Effector memory CD8-positive, alpha-beta T cell (primary cell): ENCODE measurements around the gene POFUT1.
"Not testable (repeated sequence)": the region's sequence is repeated elsewhere in the genome, so short reads cannot be mapped to it uniquely, and the experiment has no call there.

ENCODE experiments used
- ATAC-seq: fragments of 150-1000 bp; cut with Tn5 transposase; replicated peaks from 2 replicates; pipeline ENCODE4 v1.10.0; 2021; ENCODE audit warnings: mild to moderate bottlenecking, moderate library complexity
- DNase-seq, 3 experiments: peaks; one replicate each; pipeline ENCODE4 v3.0.0; 2021
- H3K27ac Mint-ChIP-seq, 2 donors: one replicate each; pipeline ENCODE4 v1.8.0; 2022; ENCODE audit warnings: mild to moderate bottlenecking in 2 of 2, mixed read lengths in 2 of 2, moderate library complexity in 2 of 2
- H3K27me3 Mint-ChIP-seq, 2 donors: one replicate each; pipeline ENCODE4 v1.8.0; 2022; ENCODE audit warnings: mixed read lengths in 2 of 2
- H3K36me3 Mint-ChIP-seq: one replicate; pipeline ENCODE4 v1.8.0; 2022; ENCODE audit warnings: mild to moderate bottlenecking, moderate library complexity, mixed read lengths; ENCODE audit not compliant: insufficient read depth
- H3K4me1 Mint-ChIP-seq, 2 donors: one replicate each; pipeline ENCODE4 v1.8.0; 2022; ENCODE audit warnings: low read depth in 2 of 2, mixed read lengths in 2 of 2
- H3K4me3 Mint-ChIP-seq, 2 donors: one replicate each; pipeline ENCODE4 v1.8.0; 2022; ENCODE audit warnings: mild to moderate bottlenecking in 2 of 2, mixed read lengths in 2 of 2, moderate library complexity in 2 of 2
- H3K9me3 Mint-ChIP-seq, 2 donors: one replicate each; pipeline ENCODE4 v1.8.0; 2022; ENCODE audit warnings: mixed read lengths in 2 of 2
- total RNA-seq, 9 experiments: gene quantifications; one replicate each; lab custom pipeline; 2026; lab: John Stamatoyannopoulos, UW

Gene POFUT1
- 17.5 to 333 (median 50.7) reads per million in 9 experiments for total RNA-seq

DNA sequence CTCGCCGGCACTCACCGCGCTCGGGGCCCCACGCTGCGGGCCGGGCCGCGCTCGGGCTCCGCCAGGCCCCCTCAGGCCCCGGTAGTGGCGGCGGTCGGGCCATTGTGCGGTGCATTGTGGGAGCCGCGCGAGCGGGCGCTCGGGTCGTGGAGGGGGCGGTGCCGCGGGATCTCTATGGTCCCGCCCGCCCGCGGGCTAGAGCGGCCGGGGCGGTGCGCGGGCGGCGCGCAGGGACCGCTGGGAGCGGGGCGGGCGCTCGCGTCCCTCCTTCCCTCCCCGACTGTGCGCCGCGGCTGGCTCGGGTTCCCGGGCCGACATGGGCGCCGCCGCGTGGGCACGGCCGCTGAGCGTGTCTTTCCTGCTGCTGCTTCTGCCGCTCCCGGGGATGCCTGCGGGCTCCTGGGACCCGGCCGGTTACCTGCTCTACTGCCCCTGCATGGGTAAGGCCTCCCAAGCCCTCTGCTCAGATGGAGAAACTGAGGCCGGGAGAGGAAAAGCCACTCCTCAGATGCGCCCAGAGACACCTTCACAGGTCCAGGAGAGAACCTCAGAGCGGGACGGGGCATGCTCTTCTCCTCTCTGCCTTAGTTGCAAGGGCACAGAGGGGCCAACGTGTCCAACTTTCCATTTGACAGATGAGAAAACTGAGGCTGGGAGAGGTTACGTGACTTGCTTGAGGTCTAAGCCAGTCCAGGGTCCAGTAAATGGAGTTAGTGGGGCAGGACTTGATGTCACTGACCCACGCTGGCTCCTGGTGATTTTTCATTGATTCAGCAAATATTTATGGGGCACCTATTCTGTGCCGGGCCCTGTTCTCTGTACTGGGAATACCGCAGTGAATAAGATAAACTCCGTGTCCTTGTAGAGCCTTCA lies at the start of gene POFUT1, which contains the start of gene PLAGL2:
Gene POFUT1 (plus strand): TSS at position 255 of the 873 bp plus-strand sequence. CDS start 62 bp downstream, at position 317.
Gene PLAGL2 (minus strand): TSS at position 118 of the 873 bp plus-strand sequence. CDS start 5,565 bp downstream, outside the sequence.
- Mint-ChIP-seq H3K27me3 (no peaks in the 10 kb centered on the region), H3K4me3 (peak within 1 kb of the TSS; percentile 96), H3K9me3 (no peaks in the 10 kb centered on the region), H3K27ac (peak within 1 kb of the TSS; percentile 95 to 98), H3K4me1 (peaks cover 67 to 71% of the 10 kb centered on the region in 2 donors), H3K36me3 (peaks cover 19% of the 10 kb centered on the region)
- peak; percentile 95 for ATAC-seq
- DNase-seq = peak; percentile 85 to 89 (median 87)

DNA sequence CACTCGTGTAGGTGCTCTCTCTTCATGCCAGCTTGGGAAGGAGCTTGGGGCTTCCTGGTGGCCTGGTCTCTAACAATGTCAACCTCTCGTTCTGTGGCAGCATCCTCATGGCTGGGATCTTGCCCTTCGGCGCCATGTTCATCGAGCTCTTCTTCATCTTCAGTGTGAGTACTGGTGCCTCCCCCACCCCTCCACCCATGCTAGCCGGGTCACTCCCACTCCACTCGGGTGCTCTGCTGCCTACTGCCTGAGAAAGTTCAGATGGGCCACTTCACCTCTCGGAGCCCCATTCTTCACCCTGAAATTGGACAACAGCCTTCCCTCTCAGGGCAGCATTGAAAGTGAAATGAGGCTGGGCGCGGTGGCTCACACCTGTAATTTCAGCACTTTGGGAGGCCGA lies 49.3 kb upstream of the POFUT1 start:
- DNase-seq = no peak
- Mint-ChIP-seq H3K9me3 (no peaks in the 10 kb centered on the region), H3K27ac (no peak overlapping the region), H3K4me1 (peaks cover 0 to 5% of the 10 kb centered on the region in 2 donors), H3K27me3 (no peaks in the 10 kb centered on the region), H3K4me3 (no peak overlapping the region), H3K36me3 (peaks cover 49% of the 10 kb centered on the region)
- no peak for ATAC-seq

DNA sequence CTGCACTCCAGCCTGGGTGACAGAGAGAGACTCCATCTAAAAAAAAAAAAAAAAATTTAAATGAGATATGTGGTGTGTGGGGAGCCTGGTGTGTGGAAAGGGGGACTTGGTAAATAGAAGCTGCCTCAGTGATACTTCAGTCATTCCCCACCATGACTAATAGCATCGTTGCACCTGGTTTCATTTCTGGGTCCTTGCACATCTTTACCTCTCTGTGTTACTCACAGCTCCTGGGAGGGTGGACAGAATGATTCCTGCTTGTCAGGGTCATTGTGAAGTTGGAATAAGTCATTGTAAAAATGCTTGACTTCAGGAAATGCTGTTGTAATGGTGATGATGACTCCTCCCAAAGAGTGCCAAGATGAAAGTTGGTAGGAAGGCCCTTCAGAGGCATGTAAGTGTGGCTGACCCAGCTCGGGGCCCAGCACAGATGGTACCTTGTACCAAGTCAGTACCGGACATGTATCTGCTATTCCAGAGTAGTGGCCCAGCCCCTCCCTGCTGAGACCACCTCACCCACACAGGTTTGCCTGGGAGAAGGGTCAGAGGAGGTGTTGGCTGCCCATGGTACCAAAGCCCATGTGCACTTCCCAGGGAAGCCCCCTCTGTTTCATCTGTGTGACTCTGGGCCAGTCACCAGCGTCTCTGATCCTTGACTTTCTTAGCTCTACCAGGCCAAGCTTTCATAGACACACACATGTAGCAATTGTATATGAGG lies 48.6 kb upstream of the POFUT1 start:
- no peak for DNase-seq
- no peak for ATAC-seq
- Mint-ChIP-seq H3K4me1 (peaks cover 0 to 5% of the 10 kb centered on the region in 2 donors), H3K27me3 (no peaks in the 10 kb centered on the region), H3K4me3 (no peak overlapping the region), H3K36me3 (peaks cover 53% of the 10 kb centered on the region), H3K27ac (no peak overlapping the region), H3K9me3 (no peaks in the 10 kb centered on the region)

DNA sequence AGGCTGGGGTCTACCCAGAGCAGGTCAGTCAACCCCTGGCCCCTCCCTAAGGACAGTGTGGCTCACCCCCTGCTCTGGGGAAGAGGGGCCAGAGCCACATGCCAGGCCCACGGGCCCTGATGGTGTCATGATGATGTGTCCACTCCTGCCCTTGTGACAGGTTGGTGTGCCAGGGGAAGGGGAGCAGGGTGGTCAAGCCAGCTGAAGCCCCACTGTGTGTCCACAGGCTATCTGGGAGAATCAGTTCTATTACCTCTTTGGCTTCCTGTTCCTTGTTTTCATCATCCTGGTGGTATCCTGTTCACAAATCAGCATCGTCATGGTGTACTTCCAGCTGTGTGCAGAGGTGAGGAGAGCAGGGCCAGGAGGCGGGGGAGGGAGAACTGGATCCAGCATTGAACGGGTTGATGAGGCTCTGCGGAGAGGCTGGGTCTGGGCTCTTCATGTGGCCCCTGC lies 47.9 kb upstream of the POFUT1 start:
- Mint-ChIP-seq H3K4me3 (no peak overlapping the region), H3K27ac (no peak overlapping the region), H3K4me1 (peaks cover 0 to 5% of the 10 kb centered on the region in 2 donors), H3K36me3 (peaks cover 51% of the 10 kb centered on the region), H3K9me3 (no peaks in the 10 kb centered on the region), H3K27me3 (no peaks in the 10 kb centered on the region)
- DNase-seq = no peak
- no peak for ATAC-seq

DNA sequence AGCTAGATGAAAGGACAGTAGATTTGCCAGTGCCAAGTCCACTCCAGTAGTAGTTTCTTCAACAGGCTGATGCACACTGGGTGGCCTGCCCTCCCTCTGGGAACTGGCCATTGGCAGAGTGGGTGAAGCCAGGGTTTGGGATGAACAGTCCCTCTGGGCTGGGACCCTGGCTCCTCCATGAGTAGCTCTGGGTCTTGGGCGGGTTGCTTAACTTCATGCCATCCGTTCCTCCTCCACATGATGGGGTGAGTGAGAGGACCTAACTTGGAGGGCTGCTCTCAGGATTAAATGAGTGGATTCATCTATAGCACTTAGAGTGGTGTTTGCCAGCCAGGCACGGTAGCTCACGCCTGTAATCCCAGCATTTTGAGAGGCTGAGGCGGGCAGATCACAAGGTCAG lies 47.3 kb upstream of the POFUT1 start:
- Mint-ChIP-seq H3K36me3 (peaks cover 48% of the 10 kb centered on the region), H3K4me3 (no peak overlapping the region), H3K27ac (no peak overlapping the region), H3K4me1 (peaks cover 0 to under 1% of the 10 kb centered on the region in 2 donors), H3K27me3 (no peaks in the 10 kb centered on the region), H3K9me3 (no peaks in the 10 kb centered on the region)
- no peak for DNase-seq
- ATAC-seq = no peak

DNA sequence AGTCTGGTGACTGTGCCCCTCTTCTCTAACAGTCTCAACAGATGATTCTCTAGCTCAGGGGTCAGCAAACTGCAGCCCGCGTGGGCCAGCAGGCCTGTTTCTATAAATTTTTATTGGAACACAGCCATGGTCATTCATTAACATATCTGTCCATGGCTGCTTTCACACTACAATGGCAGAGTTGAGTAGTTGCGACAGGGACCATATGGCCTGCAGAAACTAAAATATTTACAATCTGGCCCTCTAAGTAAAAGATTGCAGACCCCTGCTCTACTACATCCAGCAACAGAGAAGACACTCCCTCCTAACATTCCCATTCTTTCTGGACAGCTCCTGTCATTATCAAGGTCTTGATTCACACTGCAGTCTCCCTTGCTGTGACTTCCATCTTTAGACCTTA lies 45.3 kb upstream of the POFUT1 start:
- DNase-seq (no peak), ATAC-seq (no peak)
- no peaks in the 10 kb centered on the region for H3K27me3 Mint-ChIP-seq
- H3K4me3 Mint-ChIP-seq = no peak overlapping the region
- peaks cover 46% of the 10 kb centered on the region for H3K36me3 Mint-ChIP-seq
- no peaks in the 10 kb centered on the region for H3K4me1 Mint-ChIP-seq
- H3K27ac Mint-ChIP-seq = no peak overlapping the region
- no peaks in the 10 kb centered on the region for H3K9me3 Mint-ChIP-seq

DNA sequence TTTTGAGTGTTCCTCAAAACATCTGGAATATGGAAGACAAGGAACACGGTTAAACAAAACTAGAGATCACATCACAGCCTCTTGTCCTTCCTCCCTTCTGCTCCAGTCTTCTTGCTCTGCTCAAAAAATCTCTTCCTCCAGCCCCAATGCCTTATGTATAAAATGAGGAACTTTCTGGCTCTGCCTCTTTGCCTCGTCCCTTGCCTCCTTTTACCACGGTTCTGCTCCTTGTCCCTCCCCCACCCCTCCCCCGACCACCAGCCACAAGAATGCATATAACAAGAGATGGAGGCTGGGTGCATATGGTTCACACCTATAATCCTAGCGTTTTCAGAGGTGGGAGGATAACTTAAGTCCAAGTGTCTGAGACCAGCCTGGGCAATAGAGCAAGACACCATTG lies 43.7 kb upstream of the POFUT1 start:
- H3K9me3 Mint-ChIP-seq = no peaks in the 10 kb centered on the region
- DNase-seq (no peak), ATAC-seq (no peak)
- peak overlapping the region in 1 of 2 donors; percentile 31 for H3K27ac Mint-ChIP-seq
- H3K36me3 Mint-ChIP-seq = peaks cover 35% of the 10 kb centered on the region
- no peak overlapping the region for H3K4me3 Mint-ChIP-seq
- H3K4me1 Mint-ChIP-seq = no peaks in the 10 kb centered on the region
- H3K27me3 Mint-ChIP-seq = no peaks in the 10 kb centered on the region

DNA sequence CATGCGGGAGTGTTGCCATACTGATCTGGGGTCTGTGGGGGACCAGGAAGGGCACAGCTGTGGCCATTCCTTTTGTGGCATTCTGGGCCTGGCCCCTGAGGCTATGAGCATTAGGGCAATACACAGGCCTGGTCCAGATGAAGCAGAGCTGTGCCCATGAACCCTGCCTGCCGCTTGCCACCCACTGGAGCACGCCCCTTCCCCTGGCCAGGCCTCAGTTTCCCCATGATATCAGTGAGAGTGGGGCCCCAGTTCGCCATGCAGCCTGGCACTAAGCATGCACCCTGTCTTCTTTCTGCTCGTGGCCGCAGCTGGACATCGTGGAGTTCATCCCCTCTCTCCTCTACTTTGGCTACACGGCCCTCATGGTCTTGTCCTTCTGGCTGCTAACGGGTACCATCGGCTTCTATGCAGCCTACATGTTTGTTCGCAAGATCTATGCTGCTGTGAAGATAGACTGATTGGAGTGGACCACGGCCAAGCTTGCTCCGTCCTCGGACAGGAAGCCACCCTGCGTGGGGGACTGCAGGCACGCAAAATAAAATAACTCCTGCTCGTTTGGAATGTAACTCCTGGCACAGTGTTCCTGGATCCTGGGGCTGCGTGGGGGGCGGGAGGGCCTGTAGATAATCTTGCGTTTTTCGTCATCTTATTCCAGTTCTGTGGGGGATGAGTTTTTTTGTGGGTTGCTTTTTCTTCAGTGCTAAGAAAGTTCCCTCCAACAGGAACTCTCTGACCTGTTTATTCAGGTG lies 42.5 kb upstream of the POFUT1 start:
- no peaks in the 10 kb centered on the region for H3K4me1 Mint-ChIP-seq
- no peak overlapping the region for H3K4me3 Mint-ChIP-seq
- no peak overlapping the region for H3K27ac Mint-ChIP-seq
- DNase-seq = no peak
- peaks cover 35% of the 10 kb centered on the region for H3K36me3 Mint-ChIP-seq
- ATAC-seq = no peak
- H3K9me3 Mint-ChIP-seq = no peaks in the 10 kb centered on the region
- no peaks in the 10 kb centered on the region for H3K27me3 Mint-ChIP-seq

DNA sequence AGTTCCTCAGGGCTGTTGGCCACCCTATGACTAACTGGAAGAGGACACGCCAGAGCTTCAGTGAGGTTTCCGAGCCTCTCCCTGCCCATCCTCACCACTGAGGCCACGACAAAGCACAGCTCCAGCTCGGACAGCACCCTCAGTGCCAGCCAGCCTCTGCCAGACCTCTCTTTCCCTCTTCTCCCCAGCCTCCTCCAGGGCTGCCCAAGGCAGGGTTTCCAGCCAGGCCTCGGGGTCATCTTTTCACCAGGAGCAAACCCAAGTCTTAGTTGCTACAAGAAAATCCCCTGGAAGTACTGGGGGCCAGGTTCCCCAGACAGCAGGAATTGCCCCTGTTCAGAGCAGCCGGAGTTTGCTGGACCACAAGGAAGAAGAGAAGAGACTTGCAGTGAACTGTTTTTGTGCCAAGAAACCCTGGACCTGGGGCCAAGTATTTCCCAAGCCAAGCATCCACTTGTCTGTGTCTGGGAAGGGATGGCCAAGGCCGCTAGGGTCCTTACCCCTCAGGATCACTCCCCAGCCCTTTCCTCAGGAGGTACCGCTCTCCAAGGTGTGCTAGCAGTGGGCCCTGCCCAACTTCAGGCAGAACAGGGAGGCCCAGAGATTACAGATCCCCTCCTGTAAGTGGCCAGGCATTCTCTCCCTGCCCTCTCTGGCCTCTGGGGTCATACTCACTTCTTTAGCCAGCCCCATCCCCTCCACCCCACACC lies 41.7 kb upstream of the POFUT1 start:
- H3K27ac Mint-ChIP-seq = peak overlapping the region in 1 of 2 donors; percentile 19
- H3K27me3 Mint-ChIP-seq = no peaks in the 10 kb centered on the region
- no peak overlapping the region for H3K4me3 Mint-ChIP-seq
- H3K36me3 Mint-ChIP-seq = peaks cover 32% of the 10 kb centered on the region
- no peak for ATAC-seq
- no peak for DNase-seq
- no peaks in the 10 kb centered on the region for H3K4me1 Mint-ChIP-seq
- no peaks in the 10 kb centered on the region for H3K9me3 Mint-ChIP-seq

DNA sequence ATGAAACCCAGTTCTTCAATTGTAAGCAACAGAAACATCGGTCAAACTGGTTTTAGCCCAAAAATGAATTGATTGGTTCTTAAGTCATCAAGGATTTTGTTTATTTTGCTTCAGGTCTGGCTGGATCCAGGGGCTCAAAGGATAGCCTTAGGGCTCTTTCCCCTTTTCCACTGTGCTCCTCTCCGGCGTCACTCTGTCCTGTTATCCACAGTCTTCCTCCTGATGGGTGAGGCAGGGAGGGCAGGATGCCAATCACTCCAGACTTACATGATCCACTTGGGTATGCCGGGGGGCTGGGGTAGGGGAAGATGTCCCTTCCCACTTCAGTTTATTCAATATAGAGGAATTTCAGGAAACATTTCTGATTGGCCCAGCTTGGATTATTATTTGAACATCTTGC lies 40.1 kb upstream of the POFUT1 start:
- Mint-ChIP-seq H3K27me3 (no peaks in the 10 kb centered on the region), H3K4me3 (no peak overlapping the region), H3K4me1 (no peaks in the 10 kb centered on the region), H3K9me3 (no peaks in the 10 kb centered on the region), H3K27ac (no peak overlapping the region), H3K36me3 (peaks cover 17% of the 10 kb centered on the region)
- ATAC-seq (no peak), DNase-seq (no peak)

DNA sequence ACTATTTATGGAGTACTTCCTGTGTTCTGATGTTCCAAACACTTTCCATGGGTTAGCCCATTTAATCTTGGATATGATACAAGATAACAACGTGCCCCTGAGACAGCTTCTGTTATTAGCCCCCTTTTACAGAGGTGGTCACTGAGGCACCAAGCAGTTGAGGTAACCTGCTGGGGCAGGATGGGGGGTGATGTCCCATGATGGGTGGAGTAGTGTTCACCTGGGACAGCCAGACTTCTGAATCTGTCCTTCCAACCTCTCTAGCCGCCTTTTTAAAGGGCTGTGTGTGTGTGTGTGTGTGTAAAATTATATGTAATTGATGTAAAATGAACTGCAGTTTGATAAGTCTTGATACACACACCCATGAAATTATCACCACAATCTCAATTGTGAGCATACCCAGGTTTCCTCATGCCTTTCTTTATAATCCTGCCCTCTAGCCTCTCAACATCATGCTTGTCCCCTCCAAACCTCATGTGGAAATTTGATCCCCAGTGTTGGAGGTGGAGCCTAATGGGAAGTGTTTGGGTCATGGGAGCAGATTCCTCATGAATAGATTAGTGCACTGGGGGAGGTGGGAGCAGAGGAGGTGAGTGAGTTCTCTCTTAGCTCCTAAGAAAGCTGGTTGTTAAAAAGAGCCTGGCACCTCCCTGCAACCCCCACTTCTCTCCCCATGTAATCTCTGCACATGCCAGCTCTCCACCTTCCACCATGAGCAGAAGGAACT lies 39.3 kb upstream of the POFUT1 start:
- Mint-ChIP-seq H3K27ac (peak overlapping the region in 1 of 2 donors; percentile 15), H3K9me3 (no peaks in the 10 kb centered on the region), H3K36me3 (peaks cover 13% of the 10 kb centered on the region), H3K27me3 (no peaks in the 10 kb centered on the region), H3K4me3 (no peak overlapping the region), H3K4me1 (no peaks in the 10 kb centered on the region)
- no peak for DNase-seq
- no peak for ATAC-seq

DNA sequence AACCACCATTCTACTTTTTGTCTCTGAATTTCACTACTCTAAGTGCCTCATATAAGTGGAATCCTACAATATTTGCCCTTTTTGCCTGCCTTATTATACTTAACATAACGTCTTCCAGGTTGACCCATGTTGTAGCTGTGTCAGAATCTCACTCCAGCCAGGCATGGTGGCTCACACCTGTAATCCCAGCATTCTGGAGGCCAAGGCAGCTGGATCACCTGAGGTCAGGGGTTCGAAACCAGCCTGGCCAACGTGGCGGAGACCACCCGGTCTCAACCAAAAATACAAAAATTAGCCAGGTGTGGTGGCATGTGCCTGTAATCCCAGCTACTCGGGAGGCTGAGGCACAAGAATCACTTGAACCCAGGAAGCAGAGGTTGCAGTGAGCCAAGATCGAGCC lies 30.0 kb upstream of the POFUT1 start:
- not testable (repeated sequence) for H3K4me1 Mint-ChIP-seq, DNase-seq, ATAC-seq, H3K4me3 Mint-ChIP-seq, H3K27me3 Mint-ChIP-seq, H3K36me3 Mint-ChIP-seq, H3K27ac Mint-ChIP-seq, H3K9me3 Mint-ChIP-seq
